Subcutaneous abdominal adipose tissue (tissue), 5 donors: Measurements from ENCODE around the gene MGAT4A.
"Not testable (repeated sequence)": the region's sequence is repeated elsewhere in the genome, so short reads cannot be mapped to it uniquely, and the experiment has no call there.

ENCODE experiments used
- H3K27ac ChIP-seq: one replicate; pipeline ENCODE4 v1.7.0; 2013; ENCODE audit warnings: low read depth, mild to moderate bottlenecking, inconsistent platforms, low read length, moderate library complexity
- H3K27me3 ChIP-seq, 5 donors: one replicate each; pipeline ENCODE4 v1.7.0; 2013; ENCODE audit warnings: low read length in 5 of 5, inconsistent platforms in 1 of 5; ENCODE audit not compliant: control insufficient read depth in 5 of 5, insufficient read depth in 4 of 5
- H3K36me3 ChIP-seq, 5 donors: one replicate each; pipeline ENCODE4 v1.7.0; 2013; ENCODE audit warnings: low read length in 5 of 5; ENCODE audit not compliant: control insufficient read depth in 5 of 5, insufficient read depth in 5 of 5
- H3K4me1 ChIP-seq, 5 donors: one replicate each; pipeline ENCODE4 v1.7.0; 2013; ENCODE audit warnings: low read length in 5 of 5, mild to moderate bottlenecking in 3 of 5, moderate library complexity in 1 of 5; ENCODE audit not compliant: control insufficient read depth in 5 of 5, insufficient read depth in 5 of 5
- H3K4me3 ChIP-seq, 5 donors: one replicate each; pipeline ENCODE4 v1.7.0; 2013; ENCODE audit warnings: low read length in 5 of 5, low read depth in 1 of 5
- H3K9ac ChIP-seq, 5 donors: one replicate each; pipeline ENCODE4 v1.7.0; 2013; ENCODE audit warnings: low read length in 5 of 5, mild to moderate bottlenecking in 4 of 5, moderate library complexity in 3 of 5
- H3K9me3 ChIP-seq, 5 donors: one replicate each; pipeline ENCODE4 v1.7.0; 2013; ENCODE audit warnings: low read length in 5 of 5; ENCODE audit not compliant: control insufficient read depth in 5 of 5
- donor health status: healthy.
- donor health status: healthy.
- donor health status: healthy.
- donor health status: healthy.
- donor health status: healthy.

Gene MGAT4A

DNA sequence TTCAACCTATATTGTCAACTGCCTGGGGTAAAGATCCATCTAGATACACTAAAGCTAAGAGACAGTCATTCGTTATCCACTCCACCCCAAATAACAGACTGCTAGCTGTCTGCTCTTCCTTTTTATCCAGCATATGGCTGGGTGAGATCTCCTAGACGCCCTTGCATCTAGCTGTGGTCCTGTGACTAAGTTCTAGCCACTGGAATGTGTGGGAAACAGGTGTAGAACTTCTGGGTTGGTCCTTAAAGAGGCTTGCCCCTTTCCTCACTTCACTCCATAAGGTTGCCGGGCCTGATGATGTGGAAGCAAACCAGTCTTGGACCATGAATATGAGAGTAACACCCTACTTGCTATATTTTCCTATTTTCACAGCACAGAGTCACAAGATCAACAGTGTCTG, 125.9 kb downstream of the MGAT4A start:
- Histone ChIP-seq H3K4me3 (no peak overlapping the region), H3K27me3 (no peaks in the 10 kb centered on the region), H3K9ac (peak overlapping the region in 2 of 5 donors; percentile 4 to 5), H3K36me3 (peaks cover 18 to 34% (median 23%) of the 10 kb centered on the region in 5 donors), H3K27ac (no peak overlapping the region), H3K9me3 (no peaks in the 10 kb centered on the region), H3K4me1 (peaks cover 11 to 34% (median 30%) of the 10 kb centered on the region in 5 donors)

GRCh38 chr2:98604547-98604946, 126.4 kb downstream of the MGAT4A start:
- Histone ChIP-seq H3K4me1 (peaks cover 11 to 29% (median 25%) of the 10 kb centered on the region in 5 donors), H3K4me3 (no peak overlapping the region), H3K9me3 (no peaks in the 10 kb centered on the region), H3K27me3 (no peaks in the 10 kb centered on the region), H3K36me3 (peaks cover 20 to 38% (median 28%) of the 10 kb centered on the region in 5 donors), H3K9ac (peak overlapping the region in 2 of 5 donors; percentile 4 to 41), H3K27ac (no peak overlapping the region)

DNA sequence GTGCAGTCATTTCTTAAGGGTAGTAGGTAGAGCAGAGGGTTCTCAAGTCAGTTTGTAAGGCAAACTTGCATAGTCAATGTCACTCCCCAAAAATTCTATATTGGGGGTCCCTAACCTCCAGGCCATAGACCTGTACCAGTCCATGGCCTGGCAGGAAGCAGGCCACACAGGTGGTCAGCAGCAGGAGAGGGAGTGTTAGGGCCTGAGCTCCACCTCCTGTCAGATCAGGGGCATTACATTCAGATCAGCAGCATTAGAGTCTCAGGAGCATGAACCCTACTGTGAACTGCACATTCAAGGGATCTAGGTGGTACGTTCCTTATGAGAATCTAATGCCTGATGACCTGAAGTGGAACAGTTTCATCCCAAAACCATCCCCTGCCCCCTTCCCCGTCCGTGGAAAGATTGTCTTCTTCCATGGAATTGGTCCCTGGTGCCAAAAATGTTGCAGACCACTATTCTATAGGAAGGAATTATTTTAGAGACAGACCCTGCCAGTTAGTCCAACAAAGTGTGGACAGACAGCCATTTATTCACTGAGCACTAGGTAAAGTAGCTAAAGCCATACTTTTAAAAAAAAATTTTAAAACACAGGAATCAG, 129.3 kb downstream of the MGAT4A start:
- Histone ChIP-seq H3K36me3 (peaks cover 33 to 49% (median 38%) of the 10 kb centered on the region in 5 donors), H3K4me3 (no peak overlapping the region), H3K9me3 (no peaks in the 10 kb centered on the region), H3K27me3 (no peaks in the 10 kb centered on the region), H3K27ac (no peak overlapping the region), H3K4me1 (peaks cover 2 to 11% (median 7%) of the 10 kb centered on the region in 5 donors), H3K9ac (no peak overlapping the region)

DNA sequence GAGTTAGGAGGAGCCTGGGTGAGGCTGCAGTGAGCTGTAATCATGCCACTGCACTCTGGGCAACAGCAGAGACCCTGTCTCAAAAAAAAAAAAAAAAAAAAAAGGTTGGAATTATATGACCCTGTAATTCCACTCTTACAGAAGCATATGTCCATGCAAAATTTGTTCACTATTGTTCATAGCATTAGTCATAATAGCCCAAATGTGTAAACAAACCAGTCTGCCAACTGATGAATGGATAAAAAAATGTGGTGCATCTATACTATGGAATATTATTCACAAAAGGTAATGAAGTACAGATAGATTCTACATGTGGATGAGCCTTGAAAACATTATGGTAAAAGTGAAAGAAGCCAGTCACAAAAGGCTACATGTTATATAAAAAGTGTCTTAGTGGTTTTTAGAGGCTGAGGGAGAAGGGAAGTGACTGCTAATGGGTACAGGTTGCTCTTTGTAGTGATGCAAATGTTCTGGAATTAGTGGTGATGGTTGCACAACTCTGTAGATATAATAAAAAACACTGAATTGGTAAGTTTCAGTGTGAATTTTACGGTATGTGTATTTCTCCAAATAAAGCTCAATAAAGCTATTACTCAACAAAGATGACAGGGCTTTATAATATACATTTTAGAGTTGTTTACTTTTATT, 132.0 kb downstream of the MGAT4A start:
- H3K36me3 ChIP-seq: peaks cover 33 to 53% (median 38%) of the 10 kb centered on the region in 5 donors
- H3K9me3 ChIP-seq: no peaks in the 10 kb centered on the region
- H3K4me1 ChIP-seq: no peaks in the 10 kb centered on the region
- H3K27me3 ChIP-seq: no peaks in the 10 kb centered on the region
- H3K9ac ChIP-seq: no peak overlapping the region
- H3K27ac ChIP-seq: no peak overlapping the region
- no peak overlapping the region for H3K4me3 ChIP-seq

- not testable (repeated sequence) for H3K9ac ChIP-seq, H3K4me3 ChIP-seq, H3K4me1 ChIP-seq, H3K27me3 ChIP-seq, H3K27ac ChIP-seq, H3K9me3 ChIP-seq
- peaks cover 15 to 43% (median 26%) of the 10 kb centered on the region in 5 donors for H3K36me3 ChIP-seq
Observed at GRCh38 chr2:98594665-98595064, 136.3 kb downstream of the MGAT4A start.

DNA sequence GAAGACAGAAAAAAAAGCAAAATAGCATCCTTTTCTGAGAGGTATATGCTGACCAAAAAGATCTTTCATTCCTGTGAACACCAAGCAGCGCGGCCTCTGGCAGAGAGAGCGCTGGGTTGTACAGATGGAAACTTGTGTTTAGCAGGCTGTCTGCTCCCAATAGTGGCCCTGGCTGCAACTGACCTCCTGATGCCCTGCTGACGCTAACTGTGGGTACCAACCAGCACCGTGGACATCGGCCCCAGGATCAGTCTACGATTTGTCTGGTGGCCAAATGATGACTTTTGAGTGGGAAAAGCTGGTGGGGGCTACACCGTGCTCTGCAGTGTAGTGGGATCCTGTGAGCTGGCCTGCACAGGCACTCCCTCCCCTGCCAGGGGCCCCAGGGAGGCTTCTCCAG, 138.4 kb downstream of the MGAT4A start:
- Histone ChIP-seq H3K4me3 (no peak overlapping the region), H3K27ac (no peak overlapping the region), H3K36me3 (peaks cover 8 to 43% (median 19%) of the 10 kb centered on the region in 5 donors), H3K9me3 (no peaks in the 10 kb centered on the region), H3K27me3 (no peaks in the 10 kb centered on the region), H3K4me1 (no peaks in the 10 kb centered on the region), H3K9ac (no peak overlapping the region)

GRCh38 chr2:98589489-98589888, 141.4 kb downstream of the MGAT4A start:
- peaks cover 12 to 62% (median 20%) of the 10 kb centered on the region in 5 donors for H3K36me3 ChIP-seq

DNA sequence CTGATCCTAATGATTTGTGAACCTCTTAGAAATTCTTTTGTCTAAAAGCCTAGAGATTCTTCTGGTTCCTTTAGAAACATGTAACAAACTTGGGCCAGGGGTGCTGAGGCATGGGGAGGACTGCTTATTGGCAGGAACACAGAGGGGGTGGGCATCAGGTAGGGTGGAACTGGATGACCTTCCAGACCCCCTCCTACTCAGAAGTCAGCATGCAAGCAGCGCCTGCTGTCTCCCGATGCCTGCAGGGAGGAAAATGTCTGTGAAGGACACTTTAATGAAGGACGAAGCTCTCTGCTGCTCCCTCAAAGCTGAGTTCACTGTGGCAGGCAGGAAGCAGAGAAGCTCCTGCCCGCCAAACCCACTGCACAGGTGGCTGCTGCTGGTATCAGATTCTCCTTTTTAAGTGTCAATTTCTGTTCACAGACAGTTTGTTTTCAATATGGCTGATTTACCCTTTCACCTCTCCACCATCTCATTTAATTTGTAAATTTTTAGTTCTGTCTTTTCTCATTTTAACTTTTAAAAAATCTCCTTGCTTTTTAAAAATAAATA, 142.0 kb downstream of the MGAT4A start:
- no peak overlapping the region for H3K4me3 ChIP-seq
- no peaks in the 10 kb centered on the region for H3K4me1 ChIP-seq
- H3K27ac ChIP-seq: no peak overlapping the region
- no peaks in the 10 kb centered on the region for H3K27me3 ChIP-seq
- no peak overlapping the region for H3K9ac ChIP-seq
- H3K9me3 ChIP-seq: no peaks in the 10 kb centered on the region
- peaks cover 12 to 68% (median 25%) of the 10 kb centered on the region in 5 donors for H3K36me3 ChIP-seq

More at GRCh38 chr2:98589489-98589888, 141.4 kb downstream of the MGAT4A start:
- no peak overlapping the region for H3K27ac ChIP-seq
- no peaks in the 10 kb centered on the region for H3K4me1 ChIP-seq
- no peaks in the 10 kb centered on the region for H3K27me3 ChIP-seq
- no peak overlapping the region for H3K4me3 ChIP-seq
- H3K9me3 ChIP-seq: no peaks in the 10 kb centered on the region
- no peak overlapping the region for H3K9ac ChIP-seq

DNA sequence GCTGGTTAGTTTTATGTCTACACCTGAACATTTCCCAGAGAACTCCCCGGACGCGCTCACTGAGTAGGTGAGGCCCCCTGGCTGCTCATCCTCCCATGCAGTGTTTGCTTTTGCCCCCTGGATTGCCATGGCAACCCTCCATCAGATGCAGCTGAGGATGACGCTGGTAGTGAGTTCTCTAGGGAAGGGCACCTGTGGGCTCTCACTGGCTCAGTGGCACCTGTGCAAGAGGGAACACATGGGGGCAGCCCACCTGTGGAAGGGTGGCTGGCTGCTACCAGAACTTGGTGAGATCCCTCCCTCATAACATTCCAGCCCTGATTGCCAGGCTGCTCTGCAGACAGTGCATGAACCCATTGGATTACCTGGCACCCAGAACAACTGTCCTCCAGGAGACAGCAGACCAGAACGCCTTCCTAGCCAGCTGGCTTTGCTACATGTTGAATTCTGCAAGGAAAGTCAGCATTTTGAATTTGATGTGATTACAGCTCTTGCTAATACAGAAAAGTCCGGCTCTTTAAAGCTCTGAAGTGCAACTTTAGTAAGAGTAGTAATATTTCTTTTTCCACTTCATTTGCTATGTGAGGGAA, 144.3 kb downstream of the MGAT4A start:
- no peak overlapping the region for H3K4me3 ChIP-seq
- no peaks in the 10 kb centered on the region for H3K9me3 ChIP-seq
- H3K36me3 ChIP-seq: peaks cover 24 to 73% (median 39%) of the 10 kb centered on the region in 5 donors
- H3K9ac ChIP-seq: no peak overlapping the region
- no peaks in the 10 kb centered on the region for H3K27me3 ChIP-seq
- H3K4me1 ChIP-seq: no peaks in the 10 kb centered on the region
- no peak overlapping the region for H3K27ac ChIP-seq

DNA sequence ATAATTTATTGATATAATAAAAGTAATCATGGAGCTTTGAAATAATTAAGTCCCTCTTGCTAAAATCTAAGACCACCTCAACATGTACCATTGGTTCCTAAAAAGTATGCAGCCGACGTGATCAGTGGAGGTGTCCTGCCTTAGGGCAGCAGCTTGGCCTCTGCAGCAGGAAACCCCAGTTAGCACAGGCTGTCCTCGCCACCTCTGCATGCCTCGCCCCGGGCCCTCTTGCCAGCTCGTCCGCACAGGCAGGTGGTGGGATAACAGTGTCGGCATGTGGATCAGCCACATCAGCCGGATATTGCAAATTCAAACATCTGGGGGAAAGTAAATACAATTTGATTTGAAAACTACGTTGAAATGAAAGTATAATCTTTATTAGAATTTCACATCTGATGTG, 145.5 kb downstream of the MGAT4A start:
- no peak overlapping the region for H3K9ac ChIP-seq
- H3K9me3 ChIP-seq: no peaks in the 10 kb centered on the region
- H3K27ac ChIP-seq: no peak overlapping the region
- H3K4me1 ChIP-seq: no peaks in the 10 kb centered on the region
- H3K27me3 ChIP-seq: no peaks in the 10 kb centered on the region
- H3K4me3 ChIP-seq: no peak overlapping the region
- H3K36me3 ChIP-seq: peaks cover 24 to 76% (median 41%) of the 10 kb centered on the region in 5 donors
